K562 (cell line): ENCODE results near the gene C12orf54. TPM values are rescaled to one million over a fixed set of nuclear protein-coding genes. Genes with fewer than 3 reads are reported as not detected.

Source experiments
- ATAC-seq: fragments of 200-7000 bp; cut with Tn5 transposase; 3 replicates; pipeline ENCODE4 v1.9.1; 2020; ENCODE audit warnings: moderate library complexity
- BruUV-seq: library from RNA; stranded (reverse); fragments of 400-500 nt; replicated peaks from 2 replicates; lab custom pipeline; 2021; lab: Mats Ljungman, UMichigan
- CTCF ChIA-PET: fragments of 300-600 bp; formaldehyde crosslinking; extraction: SDS; loops from one replicate; lab custom pipeline; 2021; ENCODE audit warnings: low intra/inter-chr PET ratio; lab: Yijun Ruan, JAX
- POLR2A ChIA-PET: fragments of 300-600, 350-650 bp; sonication (Branson Sonifier 250); formaldehyde crosslinking; extraction: SDS; loops from one replicate; lab custom pipeline; 2021; ENCODE audit warnings: antibody characterized with exemption, inconsistent platforms; lab: Yijun Ruan, JAX
- DNase-seq, 4 experiments: peaks; one replicate each; pipeline versions ENCODE4 v3.0.0 to v3.0.0-alpha.2; 2011 to 2018; ENCODE audit warnings: low spot score in 3 of 4, mixed read lengths in 3 of 4; ENCODE audit errors: extremely low read depth in 1 of 4
- FAIRE-seq: peaks from 2 replicates; lab custom pipeline; 2011; peaks lifted over from hg19 to GRCh38; lab: Jason Lieb, UNC
- H2AFZ ChIP-seq: 2 replicates; pipeline ENCODE4 v1.6.0; 2011; ENCODE audit warnings: low read depth, low read length, control low read depth, inconsistent platforms
- H3K27ac ChIP-seq: fragments of 200-600 bp; 3 replicates; pipeline ENCODE4 v1.8.0; 2011; ENCODE audit warnings: low read depth, mild to moderate bottlenecking, control low read depth, inconsistent platforms, low read length, moderate library complexity, mixed read lengths; ENCODE audit errors: extremely low read depth
- H3K27me3 ChIP-seq, 2 experiments: fragments of 300-600 bp in 1 of 2; 2 replicates in 1 of 2; 3 replicates in 1 of 2; pipeline versions ENCODE4 v1.6.0 to v1.8.0; 2011; ENCODE audit warnings: inconsistent platforms in 2 of 2, low read length in 2 of 2, mild to moderate bottlenecking in 1 of 2, mixed read lengths in 1 of 2, moderate library complexity in 1 of 2; ENCODE audit not compliant: control insufficient read depth in 2 of 2, insufficient read depth in 2 of 2
- H3K36me3 ChIP-seq: fragments of 300-600 bp; 3 replicates; pipeline ENCODE4 v1.8.0; 2011; ENCODE audit warnings: mild to moderate bottlenecking, low read length, inconsistent platforms; ENCODE audit not compliant: control insufficient read depth, insufficient read depth
- H3K4me1 ChIP-seq, 2 experiments: fragments of 200-600 bp in 1 of 2; replicated peaks in 1 of 2; 2 replicates in 1 of 2; 3 replicates in 1 of 2; pipeline versions ENCODE4 v1.5.1 to v1.8.0; 2011; ENCODE audit warnings: inconsistent platforms in 2 of 2, low read length in 2 of 2, mild to moderate bottlenecking in 1 of 2, mixed read lengths in 1 of 2, moderate library complexity in 1 of 2; ENCODE audit not compliant: control insufficient read depth in 2 of 2, insufficient read depth in 2 of 2
- H3K4me2 ChIP-seq: 2 replicates; pipeline ENCODE4 v1.6.1; 2011; ENCODE audit warnings: low read length, control low read depth, inconsistent platforms, mixed read lengths; ENCODE audit not compliant: insufficient read depth
- H3K4me3 ChIP-seq: fragments of 200-600 bp; sonication (generic), shearing (Covaris generic); 2 replicates; pipeline ENCODE4 v1.5.1; 2016; ENCODE audit warnings: control low read depth, inconsistent platforms
- H3K79me2 ChIP-seq: fragments of 200-600 bp; 3 replicates; pipeline ENCODE4 v1.8.0; 2011; ENCODE audit warnings: low read length, inconsistent platforms; ENCODE audit not compliant: control insufficient read depth, insufficient read depth
- H3K9ac ChIP-seq, 2 experiments: 2 replicates each; pipeline versions ENCODE4 v1.6.0 to v1.6.1; 2011; ENCODE audit warnings: low read depth in 2 of 2, low read length in 2 of 2, control low read depth in 1 of 2, inconsistent platforms in 1 of 2, mild to moderate bottlenecking in 1 of 2, mixed read lengths in 1 of 2; ENCODE audit not compliant: insufficient read depth in 1 of 2
- H3K9me1 ChIP-seq: one replicate; pipeline ENCODE4 v1.6.0; 2011; ENCODE audit warnings: inconsistent platforms, mild to moderate bottlenecking, low read length, moderate library complexity; ENCODE audit not compliant: control insufficient read depth, insufficient read depth
- H3K9me3 ChIP-seq: replicated peaks from 2 replicates; pipeline ENCODE4 v1.5.1; 2011; ENCODE audit warnings: low read depth, low read length, inconsistent platforms; ENCODE audit not compliant: control insufficient read depth, insufficient read depth
- H4K20me1 ChIP-seq: replicated peaks from 2 replicates; pipeline ENCODE4 v1.6.1; 2011; ENCODE audit warnings: low read length, inconsistent platforms, mixed read lengths; ENCODE audit not compliant: control insufficient read depth, insufficient read depth
- EZH2 ChIP-seq: IDR thresholded peaks from 2 replicates; pipeline ENCODE4 v1.6.1; 2012; ENCODE audit warnings: low read depth, mild to moderate bottlenecking, inconsistent platforms, low read length, borderline replicate concordance
- SMAD4 ChIP-seq: fragments of 250-450 bp; sonication (Bioruptor Pico); conservative IDR thresholded peaks from 2 replicates; pipeline ENCODE4 v1.8.0; 2021; ENCODE audit warnings: inconsistent platforms, mild to moderate bottlenecking, moderate library complexity
- ZBTB11 ChIP-seq, 3 experiments: fragments of 200-800 bp in 1 of 3; fragments of 250-450 bp in 1 of 3; fragments of 450-650 bp in 1 of 3; sonication (Bioruptor Pico) in 1 of 3; sonication (Bioruptor generic) in 1 of 3; formaldehyde crosslinking in 1 of 3; IDR thresholded peaks; 2 replicates each; pipeline versions ENCODE4 v1.6.1 to v1.8.0; 2016 to 2022; ENCODE audit warnings: mild to moderate bottlenecking in 2 of 3, missing genetic modification characterization in 2 of 3, missing compliant biosample characterization in 1 of 3, moderate library complexity in 1 of 3
- ZBTB40 ChIP-seq, 2 experiments: fragments of 450-650 bp in 1 of 2; sonication (generic) in 1 of 2; formaldehyde crosslinking in 1 of 2; IDR thresholded peaks; 2 replicates each; pipeline versions ENCODE4 v1.7.1 to v1.9.0; 2016 to 2022; ENCODE audit warnings: inconsistent platforms in 1 of 2, mild to moderate bottlenecking in 1 of 2, missing genetic modification reagents in 1 of 2
- ZNF133 ChIP-seq: fragments of 250-450 bp; sonication (Bioruptor Pico); IDR thresholded peaks from 2 replicates; pipeline ENCODE4 v1.4.0; 2020; ENCODE audit warnings: mild to moderate bottlenecking
- ZNF197 ChIP-seq: fragments of 200-800 bp; sonication (Bioruptor generic); IDR thresholded peaks from 2 replicates; pipeline ENCODE4 v1.6.1; 2016; ENCODE audit warnings: low read depth, missing genetic modification characterization, missing compliant biosample characterization
- WGBS: fragments of 100-300 bp; shearing (Covaris generic); methylation state at CpG from one replicate; pipeline ENCODE4 v1.1.6; 2016; ENCODE audit warnings: low coverage, mixed read lengths; ENCODE audit not compliant: insufficient coverage; ENCODE audit errors: missing lambda C conversion rate; 5-methylcytosine and 5-hydroxymethylcytosine counted together
- in situ Hi-C: fragments of 300-500 bp; cut with MboI; formaldehyde crosslinking; loops from 4 replicates; pipeline ENCODE4 v1.15.0; 2018; ENCODE audit warnings: inconsistent platforms, mixed read lengths
- intact Hi-C: fragments of 100-400 bp; cut with micrococcal nuclease; formaldehyde crosslinking; loops from 2 replicates; pipeline ENCODE4 v1.14.2; 2022
- polyA plus RNA-seq, 8 experiments: library from polyadenylated mRNA; depleted of rRNA in 4 of 8; stranded (reverse) in 5 of 8; unstranded in 3 of 8; fragments of >200 nt; fragmentation: Nextera tagmentation in 2 of 8; fragmentation: Illumina TruSeq in 1 of 8; extraction: Ambion mirVana in 2 of 8; extraction: Trizol in 1 of 8; gene quantifications; 2 replicates each; pipeline versions ENCODE4 v1.2.1 to v1.2.3, GENCODE V29; 2011 to 2014; ENCODE audit warnings: inconsistent platforms in 1 of 8, missing spikeins in 1 of 8
- total RNA-seq, 7 experiments: library from RNA; depleted of rRNA in 6 of 7; stranded (reverse); fragments of >200 nt in 6 of 7; fragmentation: Illumina TruSeq in 2 of 7; extraction: Trizol in 2 of 7; gene quantifications; 2 replicates each; pipeline versions ENCODE4 v1.2.1 to v1.2.3, GENCODE V29; 2011 to 2021; ENCODE audit warnings: low replicate concordance in 1 of 7

The C12orf54 gene
- total and polyA plus RNA-seq, 9 of the 15 experiments (the other 6 are each of a cell fraction or from before 2014, with no cell fraction given): not detected

GRCh38 chr12:48445538-48445937 is 36.8 kb upstream of the C12orf54 start (continued):
- no peak for TF ChIP-seq ZBTB11 (CRISPR knock-in tag; IDR thresholded peaks at IDR 0.05)
- TF ChIP-seq, all 486 proteins: peak for 0

- 3% methylated on average over 4 of the region's 4 CpGs for WGBS
- FAIRE-seq (no peak), ATAC-seq (no peak), DNase-seq (no peak)
- H3K36me3 ChIP-seq: no peaks in the 10 kb centered on the region
- no peaks in the 10 kb centered on the region for H3K4me1 ChIP-seq
- in situ Hi-C loops (no loop called here), intact Hi-C loops (no loop called here)
- H3K9me3 ChIP-seq: 0 out of 2 replicates have a peak, but pooled peaks cover 2% of the 10 kb centered on the region
- POLR2A ChIA-PET: no interaction called here
- no TSS peak for BruUV-seq
- H3K4me2 ChIP-seq: no peak overlapping the region
- CTCF ChIA-PET: no interaction called here
- no peaks in the 10 kb centered on the region for H3K79me2 ChIP-seq
- no peak overlapping the region for H2AFZ ChIP-seq
- H3K27ac ChIP-seq: no peak overlapping the region
- H3K4me3 ChIP-seq: no peak overlapping the region
- H4K20me1 ChIP-seq: no peaks in the 10 kb centered on the region
- peaks cover 3 to 9% of the 10 kb centered on the region in 2 experiments; a peak in 1 of 5 replicates for H3K27me3 ChIP-seq
- no peaks in the 10 kb centered on the region for H3K9me1 ChIP-seq
- no peak overlapping the region for H3K9ac ChIP-seq
- TF ChIP-seq ZNF133 (CRISPR knock-in tag): no peak
- TF ChIP-seq EZH2: no peak
- TF ChIP-seq ZNF197: no peak
- no peak for TF ChIP-seq SMAD4
- no peak for TF ChIP-seq ZBTB40 (IDR thresholded peaks at IDR 0.05)
- TF ChIP-seq ZBTB40 (CRISPR knock-in tag; IDR thresholded peaks at IDR 0.05): no peak
These were observed 36.0 kb upstream of the C12orf54 start for GRCh38 chr12:48446161-48446776.
